Stimulated activated CD8-positive, alpha-beta memory T cell treated with anti-CD3 and anti-CD28 coated beads, Interleukin-2, amount 100 ng/mL, for 1 hour (primary cell): ENCODE data around the gene EPB41L4B.
"Not testable (repeated sequence)": the region's sequence is repeated elsewhere in the genome, so short reads cannot be mapped to it uniquely, and the experiment has no call there.

Source experiments
- DNase-seq, 2 donors: peaks; one replicate each; pipeline ENCODE4 v3.0.0-alpha.2; 2020; ENCODE audit warnings: low read depth in 2 of 2

EPB41L4B gene

DNA sequence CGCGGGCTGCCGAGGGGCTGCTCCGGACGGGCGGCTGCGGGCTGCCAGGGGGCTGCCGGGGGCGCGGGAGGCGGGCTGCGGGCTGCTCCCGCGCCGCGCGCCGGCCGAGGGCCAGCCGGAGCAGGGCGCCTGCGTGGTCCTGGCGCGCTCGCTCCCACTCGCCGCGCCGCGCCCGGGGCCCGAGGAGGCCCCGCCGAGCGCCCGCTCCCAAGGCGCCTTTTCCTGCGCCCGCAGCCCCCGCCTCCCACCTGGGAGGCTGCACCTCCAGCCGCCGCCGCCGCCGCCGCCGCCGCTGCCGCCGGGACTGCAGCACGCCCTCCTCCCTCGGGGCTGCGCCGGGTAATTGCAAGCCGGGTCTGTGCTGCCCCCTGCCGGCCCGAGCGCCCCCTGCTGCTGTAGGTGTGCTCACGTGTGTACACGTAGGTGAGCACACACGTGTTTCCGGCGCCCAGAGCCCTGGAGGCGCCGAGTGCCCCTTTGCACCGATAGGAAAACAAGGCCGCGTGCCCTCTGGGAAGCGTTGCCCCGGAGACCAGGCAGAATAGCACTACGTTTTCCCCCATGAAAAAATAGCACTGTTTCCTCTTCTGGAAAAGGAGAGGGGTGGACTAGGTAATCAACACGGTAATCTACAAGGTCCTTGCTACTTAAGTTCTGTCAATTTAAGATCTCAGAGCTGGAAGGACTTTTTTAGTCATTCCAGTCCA is at the start of gene EPB41L4B:
TSS of gene EPB41L4B (minus strand) at position 318 of the 707 bp plus-strand sequence. CDS start 613 bp downstream, outside the sequence.
- peak; percentile 42 to 71 for DNase-seq

DNA sequence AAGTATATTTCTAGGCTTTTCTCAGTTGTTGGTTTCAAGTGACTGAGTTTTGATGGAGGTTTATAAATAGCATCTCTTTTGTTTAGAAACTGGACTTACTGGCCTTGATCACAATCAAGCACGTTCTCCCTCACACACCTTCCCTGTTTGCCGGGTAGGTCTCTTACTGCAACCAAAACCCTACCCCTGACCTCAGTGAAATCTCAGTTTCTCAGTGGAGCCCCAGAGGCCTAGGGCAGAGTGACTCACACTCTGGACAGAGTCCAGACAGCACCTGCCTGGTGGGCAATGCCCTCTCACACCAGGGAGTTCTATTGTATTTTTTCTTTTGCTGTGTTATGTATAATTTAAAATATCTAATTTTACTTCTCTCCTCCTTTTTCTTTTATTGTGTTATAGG is 48.4 kb upstream of the EPB41L4B start:
- DNase-seq = no peak

- no peak for DNase-seq
Observed at GRCh38 chr9:109360771-109361170, 39.9 kb upstream of the EPB41L4B start.

DNA sequence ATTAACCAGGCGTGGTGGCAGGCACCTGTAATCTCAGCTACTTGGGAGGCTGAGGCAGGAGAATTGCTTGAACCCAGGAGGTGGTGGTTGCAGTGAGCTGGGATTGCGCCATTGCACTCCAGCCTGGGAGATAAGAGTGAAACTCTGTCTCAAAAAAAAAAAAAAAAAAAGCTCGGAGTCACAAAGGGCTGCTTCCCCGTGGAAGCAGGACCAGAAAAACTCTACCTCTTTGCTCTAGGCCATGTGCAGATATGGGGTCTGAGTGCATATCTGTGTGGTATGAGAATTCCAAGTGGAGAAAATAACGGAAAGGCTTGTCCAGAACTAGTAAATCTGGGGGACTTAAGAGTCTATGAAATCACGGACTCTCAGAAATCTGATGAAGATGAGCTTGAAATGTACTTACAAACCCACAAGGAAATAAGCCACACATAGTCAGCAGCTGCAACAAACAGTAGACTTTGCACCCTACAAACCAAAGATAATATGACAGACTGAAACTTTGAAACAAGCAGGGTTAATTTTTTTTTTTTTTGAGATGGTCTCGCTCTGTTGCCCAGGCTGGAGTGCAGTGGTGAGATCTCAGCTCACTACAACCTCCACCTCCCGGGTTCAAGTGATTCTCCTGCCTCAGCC is 38.2 kb upstream of the EPB41L4B start:
- not testable (repeated sequence) for DNase-seq

GRCh38 chr9:109355564-109356297 is 34.9 kb upstream of the EPB41L4B start:
- no peak for DNase-seq

- DNase-seq = no peak
Observed at GRCh38 chr9:109354190-109354589, 33.3 kb upstream of the EPB41L4B start.

GRCh38 chr9:109351032-109351431 is 30.2 kb upstream of the EPB41L4B start:
- DNase-seq = no peak

- DNase-seq = no peak
Observed at GRCh38 chr9:109349421-109349846, 28.6 kb upstream of the EPB41L4B start.

DNA sequence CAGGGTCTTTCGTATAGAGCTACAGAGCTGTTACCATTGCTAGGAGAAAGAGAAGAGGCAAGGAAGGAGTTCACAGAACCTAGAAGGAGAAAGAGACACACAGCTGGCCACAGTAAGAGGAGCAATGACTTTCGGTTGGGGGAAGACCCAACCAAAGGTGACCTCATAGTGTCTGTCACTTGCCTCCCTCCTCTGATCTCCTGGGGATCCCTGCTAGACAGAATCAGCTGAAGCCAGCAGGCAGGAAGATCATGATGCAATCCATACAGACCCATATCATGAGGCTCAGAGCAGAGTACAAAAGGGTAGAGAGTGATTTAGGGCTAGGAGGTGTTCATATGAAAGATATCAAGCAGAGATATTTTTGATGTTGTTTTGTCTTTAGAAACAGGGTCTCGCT is 26.0 kb upstream of the EPB41L4B start:
- DNase-seq = no peak

DNA sequence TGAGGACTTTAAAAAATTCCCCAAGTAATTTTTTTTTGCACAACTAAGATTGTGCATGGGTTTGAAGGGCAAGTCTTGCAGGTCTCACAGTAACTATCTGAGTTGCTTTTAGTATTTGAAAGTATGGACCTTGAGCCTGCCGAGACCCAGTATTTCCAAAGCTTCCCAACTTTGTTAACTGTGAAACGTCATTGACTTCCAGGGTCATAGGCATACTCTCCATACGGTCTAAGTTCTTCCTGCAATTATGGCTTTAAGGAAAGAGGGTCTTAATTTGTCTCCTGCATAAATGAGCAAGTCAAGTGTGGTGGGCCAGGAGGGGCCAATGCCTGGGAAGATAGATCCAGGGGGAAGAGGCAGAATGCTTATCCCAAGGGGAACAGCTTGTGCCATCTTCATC is 24.0 kb upstream of the EPB41L4B start:
- no peak for DNase-seq

- DNase-seq = no peak
Observed at GRCh38 chr9:109342878-109343277, 22.0 kb upstream of the EPB41L4B start.

DNA sequence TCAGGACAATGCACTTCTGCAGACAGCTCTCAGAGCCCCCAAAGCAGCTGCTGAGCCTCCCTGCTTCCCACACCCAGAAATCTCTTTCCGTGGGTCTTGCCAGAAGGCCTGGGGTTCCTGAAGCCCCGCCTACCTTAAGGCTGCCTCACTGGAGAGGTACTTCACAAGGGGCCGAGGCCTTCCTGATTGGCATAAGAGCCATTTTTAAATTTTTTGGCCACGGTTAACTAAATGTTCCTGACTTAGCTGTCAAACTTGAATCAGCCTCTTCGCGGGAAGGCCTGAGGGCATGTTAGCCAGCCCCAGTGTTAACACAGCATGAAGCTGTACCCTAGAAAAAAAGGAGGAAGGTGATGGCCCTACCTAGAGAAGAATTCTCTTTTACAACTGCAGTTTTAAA is 20.7 kb upstream of the EPB41L4B start:
- no peak for DNase-seq

DNA sequence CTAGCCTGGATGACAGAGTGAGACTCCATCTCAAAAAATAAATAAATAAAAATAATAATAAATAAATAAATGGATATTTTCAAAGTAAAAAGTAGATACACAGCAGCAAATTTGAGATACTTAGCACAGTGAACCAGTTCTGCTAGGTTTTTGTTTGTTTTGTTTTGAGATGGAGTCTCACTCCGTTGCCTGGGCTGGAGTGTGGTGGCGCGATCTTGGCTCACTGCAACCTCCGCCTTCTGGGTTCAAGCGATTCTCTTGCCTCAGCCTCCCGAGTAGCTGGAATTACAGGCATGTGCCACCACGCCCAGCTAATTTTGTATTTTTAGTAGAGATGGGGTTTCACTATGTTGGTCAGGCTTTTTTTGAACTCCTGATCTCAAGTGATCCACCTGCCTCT is 20.1 kb upstream of the EPB41L4B start:
- DNase-seq = not testable (repeated sequence)

- no peak for DNase-seq
Observed at GRCh38 chr9:109336409-109336808, 15.6 kb upstream of the EPB41L4B start.

DNA sequence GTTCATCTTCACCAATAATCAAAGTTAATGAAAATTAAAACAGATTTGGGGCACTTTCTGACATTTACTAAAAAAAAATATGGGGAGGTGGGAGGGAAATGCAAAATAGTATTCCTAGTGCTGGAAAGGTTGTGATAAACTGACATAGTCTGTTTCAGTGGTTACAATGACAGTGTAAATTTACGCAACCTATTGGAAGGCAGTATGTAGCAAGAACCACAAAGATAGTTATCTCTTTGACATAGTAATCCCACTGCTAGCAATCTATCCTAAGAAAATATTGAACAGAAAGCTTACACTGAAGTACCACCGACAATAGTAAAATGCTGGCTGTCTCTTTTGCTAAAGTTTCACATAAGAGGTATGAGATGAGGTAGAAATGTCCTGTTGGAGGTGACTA is 15.1 kb upstream of the EPB41L4B start:
- no peak for DNase-seq

GRCh38 chr9:109335121-109335520 is 14.3 kb upstream of the EPB41L4B start:
- no peak for DNase-seq

DNA sequence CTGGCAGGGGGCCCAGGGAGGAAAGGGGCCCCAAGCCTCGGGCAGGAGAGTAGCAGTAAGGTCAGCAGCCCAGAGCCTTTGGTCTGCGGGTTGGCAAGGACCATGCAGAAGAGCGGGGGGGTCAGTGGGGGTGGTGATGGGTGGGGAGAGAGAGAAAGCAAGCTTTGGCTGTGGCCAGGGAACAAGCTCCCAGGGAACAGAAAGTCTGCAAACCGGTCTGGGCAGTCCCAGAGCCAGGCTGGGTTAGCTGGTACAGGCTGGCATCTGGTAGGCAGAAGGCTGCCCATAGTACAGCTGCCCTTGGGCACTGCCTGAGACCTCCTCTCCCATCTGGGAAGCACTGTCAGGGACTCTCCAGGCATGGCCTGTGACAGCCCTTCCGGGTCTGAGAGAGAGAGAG is 10.5 kb upstream of the EPB41L4B start:
- no peak for DNase-seq

DNA sequence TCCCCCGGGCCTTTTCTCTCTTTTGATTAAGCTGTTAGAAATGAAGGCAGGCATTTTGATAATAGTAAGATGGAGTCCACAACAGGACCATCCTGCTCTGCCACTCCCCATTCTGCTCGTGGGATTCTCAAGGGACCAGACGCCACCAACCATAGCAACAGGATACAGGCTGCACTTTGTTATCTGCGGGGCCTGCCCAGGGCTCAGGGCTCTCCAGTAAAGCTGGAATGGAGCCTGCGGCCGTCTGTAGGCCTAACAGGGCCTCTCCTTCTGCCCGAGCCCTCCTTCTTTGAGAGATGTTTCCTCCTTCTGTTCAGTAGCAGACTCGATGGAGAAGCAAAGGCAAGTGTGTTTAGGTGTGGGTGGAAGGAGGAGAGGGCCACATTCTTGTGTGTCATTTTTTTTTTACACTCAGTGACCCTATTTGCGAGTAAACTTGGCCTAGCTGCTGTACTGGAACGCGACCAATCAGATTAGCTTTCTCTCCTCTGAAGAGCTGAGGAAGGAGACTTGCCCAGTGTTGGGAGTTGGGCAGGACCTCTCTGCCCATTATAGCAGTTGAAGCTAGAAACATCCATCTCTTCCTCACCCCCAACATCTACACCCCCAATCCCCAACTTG is 8.9 kb upstream of the EPB41L4B start:
- no peak for DNase-seq

- DNase-seq = no peak
Observed at GRCh38 chr9:109328978-109329637, 8.2 kb upstream of the EPB41L4B start.

GRCh38 chr9:109325089-109325488 is 4.2 kb upstream of the EPB41L4B start:
- DNase-seq = no peak

GRCh38 chr9:109323771-109324170 is 2.9 kb upstream of the EPB41L4B start:
- no peak for DNase-seq

DNA sequence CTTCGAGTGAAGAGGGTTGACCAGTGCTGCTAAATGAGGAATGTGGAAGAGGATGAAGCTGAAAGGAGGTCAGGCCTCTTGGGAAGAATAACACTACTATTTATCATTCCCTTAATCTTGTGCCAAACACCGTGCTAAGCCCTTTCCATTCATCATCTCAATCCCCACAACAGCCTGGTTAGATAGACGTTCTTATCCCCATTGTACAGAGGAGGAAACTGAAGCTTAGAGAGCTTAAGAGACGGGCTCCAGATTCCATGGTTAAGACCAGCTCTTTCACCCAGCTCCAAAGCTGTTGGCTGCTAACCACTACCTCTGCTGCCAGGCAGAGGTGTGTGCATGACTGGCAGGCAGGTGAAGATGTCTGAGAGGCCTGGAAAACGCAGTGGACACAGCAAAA is 868 bp upstream of the EPB41L4B start:
- DNase-seq = no peak
